HepG2 (cell line): Measurements from ENCODE around the gene FGGY.

Experiments
- CREB1 ChIP-seq, 2 experiments: fragments of 450-650 bp in 1 of 2; IDR thresholded peaks; 2 replicates each; pipeline ENCODE4 v1.6.1; 2016 to 2017; ENCODE audit warnings: control low read depth in 1 of 2, mild to moderate bottlenecking in 1 of 2, missing compliant biosample characterization in 1 of 2, missing genetic modification characterization in 1 of 2
- E2F2 ChIP-seq: sonication (generic); formaldehyde crosslinking; IDR thresholded peaks from 2 replicates; pipeline ENCODE4 v1.4.0; 2020; ENCODE audit warnings: missing genetic modification reagents, borderline replicate concordance
- POLR2A ChIP-seq, 2 experiments: IDR thresholded peaks; 2 replicates each; pipeline ENCODE4 v1.6.1; 2011; ENCODE audit warnings: low read depth in 2 of 2, low read length in 2 of 2, mild to moderate bottlenecking in 1 of 2, moderate library complexity in 1 of 2; ENCODE audit not compliant: insufficient read depth in 1 of 2
- SNAPC2 ChIP-seq: sonication (generic); formaldehyde crosslinking; IDR thresholded peaks from 2 replicates; pipeline ENCODE4 v1.8.1; 2022; ENCODE audit warnings: mild to moderate bottlenecking, missing genetic modification reagents
- ZKSCAN1 ChIP-seq: fragments of 150-350 bp; IDR thresholded peaks from 2 replicates; pipeline ENCODE4 v1.6.1; 2014; ENCODE audit warnings: low read length
- ZNF263 ChIP-seq: sonication (generic); formaldehyde crosslinking; IDR thresholded peaks from 2 replicates; pipeline ENCODE4 v1.4.0; 2020; ENCODE audit warnings: missing genetic modification reagents

DNA sequence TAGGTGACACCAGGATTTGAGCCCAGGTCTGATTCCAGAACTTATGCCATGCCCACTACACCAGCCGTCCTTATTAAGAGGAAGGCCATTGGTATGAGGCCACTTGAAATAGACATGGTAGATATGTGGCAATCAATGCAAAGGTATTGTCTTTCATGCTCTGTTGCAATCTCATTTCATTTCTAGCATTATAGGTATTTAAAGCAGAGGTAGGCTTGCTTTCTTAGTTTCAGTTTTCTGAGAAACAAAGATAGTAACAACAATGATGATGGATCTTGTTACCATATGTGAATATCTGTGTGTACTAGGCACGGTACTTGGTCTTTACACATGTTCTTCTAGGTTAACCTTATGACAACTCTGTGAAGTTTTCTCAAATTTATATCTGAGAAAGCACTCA, 113.1 kb downstream of the FGGY start:
- TF ChIP-seq POLR2A (IDR thresholded peaks at IDR 0.05; ENCODE audit: insufficient read depth in 1 of 2, low read depth in 2 of 2, low read length in 2 of 2) = no peak
- no peak for TF ChIP-seq ZNF263 (CRISPR knock-in tag)
- no peak for TF ChIP-seq ZKSCAN1
- no peak for TF ChIP-seq CREB1 (IDR thresholded peaks at IDR 0.05)
- TF ChIP-seq CREB1 (CRISPR knock-in tag; IDR thresholded peaks at IDR 0.05) = no peak
- no peak for TF ChIP-seq E2F2 (CRISPR knock-in tag)
- no peak for TF ChIP-seq SNAPC2 (CRISPR knock-in tag)
